NCI-H1417 treated with DMSO at 0.1 percent for 48 hours (cell line): ENCODE data around the gene FLT1.

ENCODE experiments used
- DNase-seq: peaks from one replicate; lab custom pipeline; 2025; lab: John Stamatoyannopoulos, UW

FLT1 gene

GRCh38 chr13:28426381-28426780, 68.5 kb downstream of the FLT1 start:
- DNase-seq = no peak

GRCh38 chr13:28425793-28426192, 69.1 kb downstream of the FLT1 start:
- no peak for DNase-seq

GRCh38 chr13:28424541-28424940, 70.4 kb downstream of the FLT1 start:
- no peak for DNase-seq

GRCh38 chr13:28423010-28423409, 71.9 kb downstream of the FLT1 start:
- DNase-seq = no peak

- no peak for DNase-seq
These were observed 73.1 kb downstream of the FLT1 start for GRCh38 chr13:28421676-28422410.

- DNase-seq = no peak
These were observed 74.2 kb downstream of the FLT1 start for GRCh38 chr13:28420704-28421103.

GRCh38 chr13:28415994-28416421, 78.9 kb downstream of the FLT1 start:
- no peak for DNase-seq

GRCh38 chr13:28413999-28414398, 80.9 kb downstream of the FLT1 start:
- DNase-seq = no peak

- DNase-seq = no peak
These were observed 81.9 kb downstream of the FLT1 start for GRCh38 chr13:28412981-28413380.

- DNase-seq = no peak
These were observed 83.0 kb downstream of the FLT1 start for GRCh38 chr13:28411831-28412353.

- no peak for DNase-seq
These were observed 84.8 kb downstream of the FLT1 start for GRCh38 chr13:28410096-28410495.

GRCh38 chr13:28409648-28410047, 85.3 kb downstream of the FLT1 start:
- DNase-seq = no peak

GRCh38 chr13:28408863-28409262, 86.1 kb downstream of the FLT1 start:
- DNase-seq = no peak

- no peak for DNase-seq
These were observed 86.6 kb downstream of the FLT1 start for GRCh38 chr13:28408235-28408848.

- DNase-seq = no peak
These were observed 88.1 kb downstream of the FLT1 start for GRCh38 chr13:28406733-28407266.

GRCh38 chr13:28402057-28402381, 92.9 kb downstream of the FLT1 start:
- DNase-seq = no peak

- DNase-seq = no peak
These were observed 93.4 kb downstream of the FLT1 start for GRCh38 chr13:28401303-28402056.

- DNase-seq = no peak
These were observed 98.9 kb downstream of the FLT1 start for GRCh38 chr13:28396053-28396452.

- no peak for DNase-seq
These were observed 100.5 kb downstream of the FLT1 start for GRCh38 chr13:28394422-28394821.

GRCh38 chr13:28392896-28393505, 101.9 kb downstream of the FLT1 start:
- DNase-seq = no peak

GRCh38 chr13:28392428-28392827, 102.5 kb downstream of the FLT1 start:
- no peak for DNase-seq
